ENCODE results near the gene ABTB2. TPM values are rescaled to one million over a fixed set of nuclear protein-coding genes. Genes with fewer than 3 reads are reported as not detected.
A peak's percentile ranks its signal among the peaks of the same experiment; 100 is the strongest.

The ABTB2 gene
- total RNA-seq, 1 donor = 5.1 TPM

- TF ChIP-seq CTCF (IDR thresholded peaks at IDR 0.05; ENCODE audit: extremely low read depth, low read depth, low read length) = no peak
- Histone ChIP-seq H4K20me1 (ENCODE audit: insufficient read depth, low read length) (peaks cover 8% of the 10 kb centered on the region), H3K4me1 (ENCODE audit: insufficient read depth, low read length) (peaks cover 15% of the 10 kb centered on the region), H3K79me2 (ENCODE audit: insufficient read depth, low read length) (no peaks in the 10 kb centered on the region), H3K36me3 (ENCODE audit: insufficient read depth, low read length) (no peaks in the 10 kb centered on the region), H3K4me3 (ENCODE audit: insufficient read depth, low read length) (no peak overlapping the region), H3K27ac (ENCODE audit: low read depth, low read length) (no peak overlapping the region), H2AFZ (ENCODE audit: low read length) (no peak overlapping the region), H3K9me3 (ENCODE audit: low read depth, low read length) (no peaks in the 10 kb centered on the region), H3K27me3 (ENCODE audit: insufficient read depth, low read length) (no peaks in the 10 kb centered on the region), H3K4me2 (ENCODE audit: insufficient read depth, low read length) (no peak overlapping the region)
- no peak for DNase-seq (ENCODE audit: insufficient read length, low spot score, missing footprints)
Measured at GRCh38 chr11:34261095-34261494, 96.7 kb downstream of the ABTB2 start.

GRCh38 chr11:34260072-34260575 is 97.7 kb downstream of the ABTB2 start:
- no peak overlapping the region for H2AFZ ChIP-seq (ENCODE audit: low read length)

GRCh38 chr11:34259087-34259486 is 98.7 kb downstream of the ABTB2 start:
- no peak for DNase-seq (ENCODE audit: insufficient read length, low spot score, missing footprints)
- H3K9me3 ChIP-seq (ENCODE audit: low read depth, low read length) = no peaks in the 10 kb centered on the region
- TF ChIP-seq CTCF (IDR thresholded peaks at IDR 0.05; ENCODE audit: extremely low read depth, low read depth, low read length) = no peak
- no peak overlapping the region for H3K4me3 ChIP-seq (ENCODE audit: insufficient read depth, low read length)
- H3K36me3 ChIP-seq (ENCODE audit: insufficient read depth, low read length) = no peaks in the 10 kb centered on the region
- H3K27me3 ChIP-seq (ENCODE audit: insufficient read depth, low read length) = no peaks in the 10 kb centered on the region
- no peak overlapping the region for H3K27ac ChIP-seq (ENCODE audit: low read depth, low read length)
- no peak overlapping the region for H2AFZ ChIP-seq (ENCODE audit: low read length)
- peaks cover 9% of the 10 kb centered on the region for H3K4me1 ChIP-seq (ENCODE audit: insufficient read depth, low read length)
- H4K20me1 ChIP-seq (ENCODE audit: insufficient read depth, low read length) = peaks cover 5% of the 10 kb centered on the region
- no peak overlapping the region for H3K4me2 ChIP-seq (ENCODE audit: insufficient read depth, low read length)
- H3K79me2 ChIP-seq (ENCODE audit: insufficient read depth, low read length) = no peaks in the 10 kb centered on the region

More at GRCh38 chr11:34260072-34260575, 97.7 kb downstream of the ABTB2 start:
- H3K4me3 ChIP-seq (ENCODE audit: insufficient read depth, low read length) = no peak overlapping the region
- H3K27ac ChIP-seq (ENCODE audit: low read depth, low read length) = no peak overlapping the region
- peaks cover 8% of the 10 kb centered on the region for H4K20me1 ChIP-seq (ENCODE audit: insufficient read depth, low read length)
- H3K36me3 ChIP-seq (ENCODE audit: insufficient read depth, low read length) = no peaks in the 10 kb centered on the region
- no peaks in the 10 kb centered on the region for H3K27me3 ChIP-seq (ENCODE audit: insufficient read depth, low read length)
- peaks cover 12% of the 10 kb centered on the region for H3K4me1 ChIP-seq (ENCODE audit: insufficient read depth, low read length)
- DNase-seq (ENCODE audit: insufficient read length, low spot score, missing footprints) = no peak
- TF ChIP-seq CTCF (IDR thresholded peaks at IDR 0.05; ENCODE audit: extremely low read depth, low read depth, low read length) = no peak
- no peaks in the 10 kb centered on the region for H3K9me3 ChIP-seq (ENCODE audit: low read depth, low read length)
- no peaks in the 10 kb centered on the region for H3K79me2 ChIP-seq (ENCODE audit: insufficient read depth, low read length)
- no peak overlapping the region for H3K4me2 ChIP-seq (ENCODE audit: insufficient read depth, low read length)

GRCh38 chr11:34256626-34257025 is 101.2 kb downstream of the ABTB2 start:
- DNase-seq (ENCODE audit: insufficient read length, low spot score, missing footprints) = no peak
- TF ChIP-seq CTCF (IDR thresholded peaks at IDR 0.05; ENCODE audit: extremely low read depth, low read depth, low read length) = no peak
- Histone ChIP-seq H3K79me2 (ENCODE audit: insufficient read depth, low read length) (no peaks in the 10 kb centered on the region), H4K20me1 (ENCODE audit: insufficient read depth, low read length) (no peaks in the 10 kb centered on the region), H3K4me1 (ENCODE audit: insufficient read depth, low read length) (peaks cover 6% of the 10 kb centered on the region), H3K4me2 (ENCODE audit: insufficient read depth, low read length) (peak overlapping the region; percentile 6), H2AFZ (ENCODE audit: low read length) (peak overlapping the region; percentile 21), H3K27ac (ENCODE audit: low read depth, low read length) (no peak overlapping the region), H3K27me3 (ENCODE audit: insufficient read depth, low read length) (no peaks in the 10 kb centered on the region), H3K4me3 (ENCODE audit: insufficient read depth, low read length) (no peak overlapping the region), H3K36me3 (ENCODE audit: insufficient read depth, low read length) (no peaks in the 10 kb centered on the region), H3K9me3 (ENCODE audit: low read depth, low read length) (no peaks in the 10 kb centered on the region)

Measured in osteoblast (primary cell).